HCT116 (cell line): ENCODE data around the gene HAPSTR1. TPM values are rescaled to one million over a fixed set of nuclear protein-coding genes. Genes with fewer than 3 reads are reported as not detected.

Source experiments
- ATAC-seq: fragments of 200-7000 bp; cut with Tn5 transposase; 2 replicates; pipeline ENCODE4 v1.9.1; 2020; ENCODE audit warnings: mild to moderate bottlenecking, moderate library complexity
- BruUV-seq: library from RNA; stranded (reverse); fragments of 400-500 nt; replicated peaks from 2 replicates; lab custom pipeline; 2021; lab: Mats Ljungman, UMichigan
- CTCF ChIA-PET: fragments of 300-600 bp; sonication (Branson Sonifier 250); formaldehyde crosslinking; loops from one replicate; lab custom pipeline; 2021; ENCODE audit warnings: antibody characterized with exemption; lab: Charles Lee
- POLR2A ChIA-PET: fragments of 300-600, 350-600 bp; sonication (Branson Sonifier 250); formaldehyde crosslinking; loops from one replicate; lab custom pipeline; 2021; ENCODE audit warnings: antibody characterized with exemption; lab: Charles Lee
- RAD21 ChIA-PET, 2 experiments: fragments of 300-600 bp; sonication (Branson Sonifier 250); formaldehyde crosslinking; loops; one replicate each; lab custom pipeline; 2023; ENCODE audit warnings: low total read pairs in 2 of 2; ENCODE audit not compliant: uncharacterized antibody in 2 of 2, unreplicated experiment in 2 of 2, low non-redundant PET in 1 of 2; lab: Charles Lee
- DNase-seq: peaks from one replicate; pipeline ENCODE4 v3.0.0-alpha.2; 2010; ENCODE audit warnings: low read depth, low spot score
- H2AFZ ChIP-seq: fragments of 200-600 bp; shearing (Covaris generic), sonication (generic); 2 replicates; pipeline ENCODE4 v1.6.1; 2017; ENCODE audit warnings: low read depth, mixed run types, mixed read lengths, antibody characterized with exemption, low read length; ENCODE audit not compliant: poor library complexity, severe bottlenecking
- H3K27ac ChIP-seq: 2 replicates; pipeline ENCODE4 v1.5.1; 2012; ENCODE audit warnings: low read depth, low read length
- H3K27me3 ChIP-seq: fragments of 200-600 bp; sonication (generic); 2 replicates; pipeline ENCODE4 v1.6.1; 2016; ENCODE audit warnings: mixed run types, low read length, mixed read lengths; ENCODE audit not compliant: insufficient read depth
- H3K36me3 ChIP-seq, 2 experiments: fragments of 200-500 bp in 1 of 2; fragments of 200-600 bp in 1 of 2; sonication (Bioruptor generic) in 1 of 2; sonication (generic) in 1 of 2; 2 replicates each; pipeline versions ENCODE4 v1.5.1 to v1.6.1; 2014 to 2016; ENCODE audit warnings: low read length in 2 of 2, inconsistent platforms in 1 of 2, mixed read lengths in 1 of 2, mixed run types in 1 of 2; ENCODE audit not compliant: insufficient read depth in 2 of 2, control insufficient read depth in 1 of 2
- H3K4me1 ChIP-seq, 2 experiments: fragments of 200-600 bp in 1 of 2; sonication (generic) in 1 of 2; 2 replicates each; pipeline versions ENCODE4 v1.5.1 to v1.6.1; 2012 to 2017; ENCODE audit warnings: low read length in 2 of 2, inconsistent platforms in 1 of 2, mild to moderate bottlenecking in 1 of 2, mixed read lengths in 1 of 2, mixed run types in 1 of 2, moderate library complexity in 1 of 2; ENCODE audit not compliant: insufficient read depth in 2 of 2, control insufficient read depth in 1 of 2
- H3K4me2 ChIP-seq: fragments of 200-600 bp; sonication (generic); 2 replicates; pipeline ENCODE4 v1.6.1; 2017; ENCODE audit warnings: mixed run types, low read length, mixed read lengths
- H3K4me3 ChIP-seq, 2 experiments: fragments of 200-600 bp in 1 of 2; sonication (generic) in 1 of 2; replicated peaks in 1 of 2; 2 replicates each; pipeline ENCODE4 v1.5.1; 2011 to 2016; ENCODE audit warnings: low read length in 2 of 2, control low read depth in 1 of 2, low read depth in 1 of 2, mild to moderate bottlenecking in 1 of 2, mixed read lengths in 1 of 2, mixed run types in 1 of 2
- H3K79me2 ChIP-seq: fragments of 200-600 bp; sonication (generic); 2 replicates; pipeline ENCODE4 v1.6.1; 2017; ENCODE audit warnings: mild to moderate bottlenecking, mixed run types, low read length, moderate library complexity, mixed read lengths; ENCODE audit not compliant: insufficient read depth
- H3K9ac ChIP-seq: fragments of 200-600 bp; sonication (generic); 2 replicates; pipeline ENCODE4 v1.6.1; 2016; ENCODE audit warnings: low read length, mixed read lengths
- H3K9me2 ChIP-seq: fragments of 200-600 bp; sonication (generic), shearing (Covaris generic); 2 replicates; pipeline ENCODE4 v1.6.1; 2017; ENCODE audit warnings: mixed run types, mild to moderate bottlenecking, moderate library complexity; ENCODE audit not compliant: insufficient read depth
- H3K9me3 ChIP-seq, 2 experiments: fragments of 200-500 bp in 1 of 2; fragments of 200-600 bp in 1 of 2; sonication (Bioruptor generic) in 1 of 2; sonication (generic) in 1 of 2; 2 replicates each; pipeline ENCODE4 v1.6.1; 2014 to 2017; ENCODE audit warnings: low read length in 2 of 2, mixed read lengths in 2 of 2, inconsistent platforms in 1 of 2, low read depth in 1 of 2, mild to moderate bottlenecking in 1 of 2, mixed run types in 1 of 2, moderate library complexity in 1 of 2; ENCODE audit not compliant: control insufficient read depth in 1 of 2, insufficient read depth in 1 of 2
- H4K20me1 ChIP-seq: fragments of 200-600 bp; sonication (generic), shearing (Covaris generic); 2 replicates; pipeline ENCODE4 v1.6.1; 2017; ENCODE audit warnings: mixed run types, mild to moderate bottlenecking, moderate library complexity; ENCODE audit not compliant: insufficient read depth
- CBX3 ChIP-seq: IDR thresholded peaks from 2 replicates; pipeline ENCODE4 v1.6.1; 2012; ENCODE audit warnings: low read depth
- EZH2phosphoT487 ChIP-seq: fragments of 200-600 bp; IDR thresholded peaks from 2 replicates; pipeline ENCODE4 v1.6.1; 2018; ENCODE audit warnings: antibody characterized with exemption, borderline replicate concordance
- intact Hi-C: fragments of 100-400 bp; cut with micrococcal nuclease; formaldehyde crosslinking; loops from 2 replicates; pipeline ENCODE4 v1.10.0; 2022
- total RNA-seq: library from RNA; stranded (reverse); gene quantifications from one replicate; pipeline ENCODE4 v1.2.1, GENCODE V29; 2021; ENCODE audit not compliant: unreplicated experiment
- TF ChIP-seq, protein P1 (sequence below), 3 experiments: fragments of 200-600 bp in 1 of 3; sonication (generic) in 1 of 3; IDR thresholded peaks in 2 of 3; conservative IDR thresholded peaks in 1 of 3; 2 replicates each; pipeline ENCODE4 v1.5.1; 2012 to 2017; ENCODE audit warnings: low read depth in 2 of 3, low read length in 2 of 3, antibody characterized with exemption in 1 of 3, borderline replicate concordance in 1 of 3, control low read depth in 1 of 3, mild to moderate bottlenecking in 1 of 3, mixed read lengths in 1 of 3, mixed run types in 1 of 3, moderate library complexity in 1 of 3; ENCODE audit not compliant: insufficient read depth in 1 of 3
- TF ChIP-seq, protein P2 (sequence below): IDR thresholded peaks from 2 replicates; pipeline ENCODE4 v1.6.1; 2011; ENCODE audit warnings: mild to moderate bottlenecking, low read length, moderate library complexity; ENCODE audit not compliant: insufficient replicate concordance; ENCODE audit errors: extremely low read depth

Gene HAPSTR1
- total RNA-seq, 1 experiment from 2014 or later: 54.9 TPM

DNA sequence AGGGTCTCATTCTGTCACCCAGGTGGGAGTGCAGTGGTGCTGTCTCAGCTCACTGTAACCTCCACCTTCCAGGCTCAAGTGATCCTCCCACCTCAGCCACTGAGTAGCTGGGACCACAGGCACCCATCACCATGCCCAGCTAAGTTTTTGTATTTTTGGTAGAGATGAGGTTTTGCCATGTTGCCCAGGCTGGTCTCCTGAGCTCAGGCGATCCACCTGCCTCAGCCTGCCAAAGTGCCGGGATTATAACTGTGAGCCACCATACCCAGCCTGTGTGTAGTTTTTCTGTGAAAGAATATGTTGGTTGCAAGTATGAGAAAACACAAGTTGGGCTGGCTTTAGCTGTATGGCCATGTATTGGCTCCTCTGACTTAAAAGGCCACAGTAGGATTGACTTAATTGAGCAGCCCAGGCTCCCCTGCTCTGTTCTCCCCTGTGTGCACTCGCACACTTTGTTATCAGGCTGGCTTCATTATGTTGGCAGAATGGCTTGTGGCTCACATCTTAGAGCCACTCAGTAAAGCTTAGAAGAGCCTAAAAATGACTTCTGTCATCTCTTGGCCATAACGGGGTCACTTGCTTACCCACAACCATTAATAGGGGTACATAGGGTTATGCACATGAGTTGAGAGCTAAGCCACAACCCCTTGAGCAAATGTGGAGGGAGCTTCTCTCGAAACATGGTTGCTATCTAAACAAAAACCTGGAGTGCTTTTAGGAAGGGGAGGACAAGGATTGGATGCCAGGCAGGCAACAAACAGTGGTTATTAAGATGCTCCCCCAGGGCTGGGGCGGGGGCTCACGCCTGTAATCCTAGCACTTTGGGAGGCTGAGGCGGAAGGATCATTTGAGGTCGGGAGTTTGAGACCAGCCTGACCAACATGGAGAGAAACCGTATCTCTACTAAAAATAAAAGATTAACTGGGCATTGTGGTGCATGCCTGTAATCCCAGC, 6.1 kb downstream of the HAPSTR1 start:
- POLR2A ChIA-PET: interaction anchor here (0.7 to 1.3 kb wide), 5 partner anchors 9 to 50 kb away, joined by 3 to 5 read pairs (median 4); no protein-coding TSS in a partner anchor
- RAD21 ChIA-PET: no interaction called here
- DNase-seq (no peak), ATAC-seq (no peak)
- Histone ChIP-seq H3K4me1 (peaks cover 19 to 76% of the 10 kb centered on the region in 2 experiments), H3K9me2 (no peaks in the 10 kb centered on the region), H3K27ac (no peak overlapping the region; the same call in 1 of the 2 replicates), H4K20me1 (peaks cover 73% of the 10 kb centered on the region)
- no TSS peak for BruUV-seq
- TF ChIP-seq, protein P1, sequence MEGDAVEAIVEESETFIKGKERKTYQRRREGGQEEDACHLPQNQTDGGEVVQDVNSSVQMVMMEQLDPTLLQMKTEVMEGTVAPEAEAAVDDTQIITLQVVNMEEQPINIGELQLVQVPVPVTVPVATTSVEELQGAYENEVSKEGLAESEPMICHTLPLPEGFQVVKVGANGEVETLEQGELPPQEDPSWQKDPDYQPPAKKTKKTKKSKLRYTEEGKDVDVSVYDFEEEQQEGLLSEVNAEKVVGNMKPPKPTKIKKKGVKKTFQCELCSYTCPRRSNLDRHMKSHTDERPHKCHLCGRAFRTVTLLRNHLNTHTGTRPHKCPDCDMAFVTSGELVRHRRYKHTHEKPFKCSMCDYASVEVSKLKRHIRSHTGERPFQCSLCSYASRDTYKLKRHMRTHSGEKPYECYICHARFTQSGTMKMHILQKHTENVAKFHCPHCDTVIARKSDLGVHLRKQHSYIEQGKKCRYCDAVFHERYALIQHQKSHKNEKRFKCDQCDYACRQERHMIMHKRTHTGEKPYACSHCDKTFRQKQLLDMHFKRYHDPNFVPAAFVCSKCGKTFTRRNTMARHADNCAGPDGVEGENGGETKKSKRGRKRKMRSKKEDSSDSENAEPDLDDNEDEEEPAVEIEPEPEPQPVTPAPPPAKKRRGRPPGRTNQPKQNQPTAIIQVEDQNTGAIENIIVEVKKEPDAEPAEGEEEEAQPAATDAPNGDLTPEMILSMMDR (IDR thresholded peaks at IDR 0.05 in 2 of 3, conservative IDR thresholded peaks at IDR 0.05 in 1 of 3; ENCODE audit: borderline replicate concordance in 1 of 3, insufficient read depth in 1 of 3, low read depth in 2 of 3, low read length in 2 of 3): no peak
- TF ChIP-seq, all 23 proteins: peak for 0
- H3K27me3 ChIP-seq: no peaks in the 10 kb centered on the region
- no peak overlapping the region for H3K4me3 ChIP-seq
- intact Hi-C loops: no loop called here
- H3K36me3 ChIP-seq: peaks cover 34 to 62% of the 10 kb centered on the region in 2 experiments
- no peak overlapping the region for H2AFZ ChIP-seq
- no peak overlapping the region for H3K9ac ChIP-seq
- H3K4me2 ChIP-seq: no peak overlapping the region
- CTCF ChIA-PET: interaction anchor here (1.2 kb wide), 1 partner anchor 37 kb away, joined by 4 read pairs; no protein-coding TSS in a partner anchor
- peaks cover 100% of the 10 kb centered on the region for H3K79me2 ChIP-seq
- no peaks in the 10 kb centered on the region for H3K9me3 ChIP-seq

DNA sequence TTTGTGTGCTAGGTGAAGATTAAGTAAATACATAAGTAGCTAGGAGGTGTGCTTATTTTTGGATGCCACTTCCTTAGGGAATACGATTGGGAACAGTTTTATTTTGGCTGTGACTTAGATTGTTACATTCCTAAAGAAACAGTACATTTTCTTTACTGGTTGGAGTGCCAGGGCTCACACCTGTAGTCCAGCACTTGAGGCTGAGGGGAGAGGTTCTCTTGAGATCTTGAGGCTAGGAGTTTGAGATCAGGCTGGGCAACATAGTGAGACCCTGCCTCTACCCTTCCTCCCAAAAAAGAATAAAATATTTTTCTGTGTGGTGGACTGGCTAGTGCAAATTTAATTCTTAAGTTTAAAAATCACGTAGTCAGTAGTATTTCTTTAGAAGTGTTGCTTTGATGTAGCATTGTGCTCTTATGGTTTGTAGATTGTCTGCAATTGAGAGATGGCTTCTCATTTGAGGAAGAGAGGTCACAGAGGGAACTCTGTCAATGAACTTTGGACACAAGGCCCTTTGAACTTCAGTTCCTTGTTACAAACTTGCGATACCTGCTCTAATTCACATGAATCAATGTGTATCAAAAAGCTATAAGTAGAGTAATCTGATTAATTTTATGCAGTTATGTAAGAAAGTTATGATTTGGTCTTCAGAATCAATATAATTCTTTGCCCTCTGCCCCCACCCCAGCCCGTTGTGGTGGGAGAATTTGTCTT, 7.1 kb downstream of the HAPSTR1 start:
- H3K4me1 ChIP-seq: peaks cover 15 to 69% of the 10 kb centered on the region in 2 experiments
- TF ChIP-seq, protein P1 (IDR thresholded peaks at IDR 0.05 in 2 of 3, conservative IDR thresholded peaks at IDR 0.05 in 1 of 3; ENCODE audit: borderline replicate concordance in 1 of 3, insufficient read depth in 1 of 3, low read depth in 2 of 3, low read length in 2 of 3): no peak
- TF ChIP-seq, protein P2, sequence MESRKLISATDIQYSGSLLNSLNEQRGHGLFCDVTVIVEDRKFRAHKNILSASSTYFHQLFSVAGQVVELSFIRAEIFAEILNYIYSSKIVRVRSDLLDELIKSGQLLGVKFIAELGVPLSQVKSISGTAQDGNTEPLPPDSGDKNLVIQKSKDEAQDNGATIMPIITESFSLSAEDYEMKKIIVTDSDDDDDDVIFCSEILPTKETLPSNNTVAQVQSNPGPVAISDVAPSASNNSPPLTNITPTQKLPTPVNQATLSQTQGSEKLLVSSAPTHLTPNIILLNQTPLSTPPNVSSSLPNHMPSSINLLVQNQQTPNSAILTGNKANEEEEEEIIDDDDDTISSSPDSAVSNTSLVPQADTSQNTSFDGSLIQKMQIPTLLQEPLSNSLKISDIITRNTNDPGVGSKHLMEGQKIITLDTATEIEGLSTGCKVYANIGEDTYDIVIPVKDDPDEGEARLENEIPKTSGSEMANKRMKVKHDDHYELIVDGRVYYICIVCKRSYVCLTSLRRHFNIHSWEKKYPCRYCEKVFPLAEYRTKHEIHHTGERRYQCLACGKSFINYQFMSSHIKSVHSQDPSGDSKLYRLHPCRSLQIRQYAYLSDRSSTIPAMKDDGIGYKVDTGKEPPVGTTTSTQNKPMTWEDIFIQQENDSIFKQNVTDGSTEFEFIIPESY: no peak
- no peak for TF ChIP-seq EZH2phosphoT487
- no peak for TF ChIP-seq CBX3

More for the DNA sequence above, 7.1 kb downstream of the HAPSTR1 start:
- Histone ChIP-seq H3K27ac (no peak overlapping the region), H3K4me3 (no peak overlapping the region), H3K9me3 (no peaks in the 10 kb centered on the region), H3K9me2 (no peaks in the 10 kb centered on the region), H4K20me1 (peaks cover 78% of the 10 kb centered on the region), H3K4me2 (peak overlapping the region; percentile 4; the same call in 1 of the 2 replicates), H3K9ac (no peak overlapping the region), H3K27me3 (no peaks in the 10 kb centered on the region), H3K79me2 (peaks cover 100% of the 10 kb centered on the region), H2AFZ (no peak overlapping the region), H3K36me3 (peaks cover 42 to 70% of the 10 kb centered on the region in 2 experiments)
- CTCF ChIA-PET: no interaction called here
- ATAC-seq (no peak), DNase-seq (no peak)
- POLR2A ChIA-PET: no interaction called here
- RAD21 ChIA-PET: no interaction called here
- no TSS peak for BruUV-seq
- intact Hi-C loops: no loop called here
